AG20443 (cell line): ENCODE results near the gene DDX27.

Experiments used
- DNase-seq: peaks from one replicate; pipeline ENCODE4 v3.0.0; 2012; ENCODE audit warnings: low spot score, mixed read lengths

DDX27 gene

GRCh38 chr20:49248301-49248700, 29.1 kb downstream of the DDX27 start:
- DNase-seq, result no peak

GRCh38 chr20:49248879-49249665, 29.9 kb downstream of the DDX27 start:
- no peak for DNase-seq

- DNase-seq, result no peak
Measured at GRCh38 chr20:49252556-49253350, 33.5 kb downstream of the DDX27 start.

- DNase-seq, result no peak
Measured at GRCh38 chr20:49256261-49256660, 37.0 kb downstream of the DDX27 start.

GRCh38 chr20:49259284-49259683, 40.1 kb downstream of the DDX27 start:
- DNase-seq, result no peak

GRCh38 chr20:49259799-49260198, 40.6 kb downstream of the DDX27 start:
- DNase-seq, result no peak

GRCh38 chr20:49260218-49260617, 41.0 kb downstream of the DDX27 start:
- DNase-seq, result no peak

- DNase-seq, result no peak
Measured at GRCh38 chr20:49261173-49261572, 42.0 kb downstream of the DDX27 start.

GRCh38 chr20:49262444-49262843, 43.2 kb downstream of the DDX27 start:
- DNase-seq, result no peak

- no peak for DNase-seq
Measured at GRCh38 chr20:49267327-49267726, 48.1 kb downstream of the DDX27 start.

GRCh38 chr20:49268600-49269365, 49.6 kb downstream of the DDX27 start:
- DNase-seq, result no peak

- peak; percentile 84 for DNase-seq
Measured at GRCh38 chr20:49270177-49270576, 51.0 kb downstream of the DDX27 start.

GRCh38 chr20:49270736-49271135, 51.5 kb downstream of the DDX27 start:
- DNase-seq, result no peak

- DNase-seq, result no peak
Measured at GRCh38 chr20:49272654-49273053, 53.4 kb downstream of the DDX27 start.

GRCh38 chr20:49273696-49274277, 54.6 kb downstream of the DDX27 start:
- DNase-seq, result no peak

GRCh38 chr20:49275216-49275615, 56.0 kb downstream of the DDX27 start:
- DNase-seq, result no peak

GRCh38 chr20:49275636-49276035, 56.4 kb downstream of the DDX27 start:
- DNase-seq, result no peak

GRCh38 chr20:49276161-49276960, 57.1 kb downstream of the DDX27 start:
- peak; percentile 55 for DNase-seq

GRCh38 chr20:49276961-49277785, 58.0 kb downstream of the DDX27 start:
- DNase-seq, result peak; percentile 19

- no peak for DNase-seq
Measured at GRCh38 chr20:49277786-49278035, 58.5 kb downstream of the DDX27 start.
